HEK293T (cell line): Measurements from ENCODE around the gene NUBP1.

ENCODE experiments used
- ARNT ChIP-seq: fragments of 450-650 bp; IDR thresholded peaks from 2 replicates; pipeline ENCODE4 v1.6.1; 2017; ENCODE audit warnings: mild to moderate bottlenecking
- BHLHE40 ChIP-seq: fragments of 450-650 bp; IDR thresholded peaks from 2 replicates; pipeline ENCODE4 v1.6.1; 2016; ENCODE audit warnings: mild to moderate bottlenecking, moderate library complexity, borderline replicate concordance
- FOXA1 ChIP-seq: fragments of 450-650 bp; IDR thresholded peaks from 2 replicates; pipeline ENCODE4 v1.6.1; 2016; ENCODE audit warnings: mild to moderate bottlenecking
- FOXK2 ChIP-seq: fragments of 450-650 bp; IDR thresholded peaks from 2 replicates; pipeline ENCODE4 v1.6.1; 2016; ENCODE audit warnings: mild to moderate bottlenecking
- FOXM1 ChIP-seq: fragments of 450-650 bp; IDR thresholded peaks from 2 replicates; pipeline ENCODE4 v1.6.1; 2017; ENCODE audit warnings: mild to moderate bottlenecking, borderline replicate concordance
- HDGF ChIP-seq: fragments of 450-650 bp; IDR thresholded peaks from 2 replicates; pipeline ENCODE4 v1.6.1; 2017; ENCODE audit warnings: antibody characterized with exemption, borderline replicate concordance
- LEF1 ChIP-seq: fragments of 450-650 bp; IDR thresholded peaks from 2 replicates; pipeline ENCODE4 v1.6.1; 2017; ENCODE audit warnings: mild to moderate bottlenecking, borderline replicate concordance
- NFRKB ChIP-seq: fragments of 450-650 bp; IDR thresholded peaks from 2 replicates; pipeline ENCODE4 v1.6.1; 2016; ENCODE audit warnings: mild to moderate bottlenecking, moderate library complexity
- PKNOX1 ChIP-seq: fragments of 450-650 bp; IDR thresholded peaks from 2 replicates; pipeline ENCODE4 v1.6.1; 2016
- SP1 ChIP-seq: fragments of 450-650 bp; IDR thresholded peaks from 2 replicates; pipeline ENCODE4 v1.6.1; 2017
- SUZ12 ChIP-seq: fragments of 450-650 bp; IDR thresholded peaks from 2 replicates; pipeline ENCODE4 v1.6.1; 2016; ENCODE audit warnings: mild to moderate bottlenecking
- TARDBP ChIP-seq: fragments of 450-650 bp; IDR thresholded peaks from 2 replicates; pipeline ENCODE4 v1.6.1; 2016

- no peak for TF ChIP-seq SUZ12
- no peak for TF ChIP-seq SP1
- no peak for TF ChIP-seq BHLHE40
- TF ChIP-seq ARNT, result no peak
- no peak for TF ChIP-seq FOXM1
- no peak for TF ChIP-seq TARDBP
- no peak for TF ChIP-seq FOXA1
- TF ChIP-seq LEF1, result no peak
- no peak for TF ChIP-seq PKNOX1
- TF ChIP-seq NFRKB, result no peak
- TF ChIP-seq FOXK2, result no peak
- no peak for TF ChIP-seq HDGF
These were observed 39.0 kb downstream of the NUBP1 start for GRCh38 chr16:10782628-10783027.
